ENCODE data around the gene SDHB.

SDHB gene

DNA sequence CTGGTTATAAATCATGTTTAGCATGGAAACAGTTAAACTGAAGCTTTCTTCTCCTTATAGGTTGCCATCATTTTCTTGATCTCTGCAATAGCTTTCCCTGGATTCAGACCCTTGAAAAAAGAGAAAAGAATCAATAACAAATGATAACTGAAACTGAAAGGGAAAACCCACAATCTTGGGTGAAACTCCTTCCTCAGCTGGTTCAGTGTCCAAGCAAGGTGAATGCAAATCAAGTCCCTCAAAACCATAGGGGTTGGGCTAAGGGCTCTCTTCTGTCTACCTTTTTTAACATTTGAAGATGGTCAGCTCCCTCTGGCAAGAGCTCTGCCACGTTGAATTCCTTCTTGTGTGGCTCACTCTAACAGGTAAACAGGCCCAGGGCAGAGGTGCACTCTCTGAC, 35.0 kb downstream of the SDHB start:
- H3K27ac ChIP-seq (ENCODE audit: low read depth, low read length) = no peak overlapping the region

DNA sequence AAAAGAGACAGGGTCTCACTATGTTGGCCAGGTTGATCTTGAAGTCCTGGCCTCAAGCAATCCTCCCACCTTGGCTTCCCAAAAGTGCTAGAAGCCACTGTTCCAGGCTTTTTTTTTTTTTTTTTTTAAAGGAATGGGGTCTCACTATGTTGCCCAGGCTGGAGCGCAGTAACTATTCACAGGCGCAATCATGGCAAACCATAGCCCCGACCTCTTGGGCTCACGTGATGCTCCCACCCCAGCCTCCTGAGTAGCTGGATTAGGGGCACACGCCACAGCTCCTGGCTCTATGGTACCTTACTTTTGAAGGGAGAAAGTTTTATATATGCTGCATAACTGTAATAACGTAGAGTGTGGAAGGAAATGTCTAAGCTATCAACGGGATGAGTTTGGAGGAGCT, 36.4 kb downstream of the SDHB start:
- Histone ChIP-seq H3K4me1 (ENCODE audit: control insufficient read depth in 5 of 5, insufficient read depth in 5 of 5, low read length in 5 of 5) (peaks cover 3 to 39% (median 34%) of the 10 kb centered on the region in 5 donors), H3K9ac (ENCODE audit: low read length in 5 of 5) (no peak overlapping the region), H3K27me3 (ENCODE audit: control insufficient read depth in 5 of 5, insufficient read depth in 4 of 5, low read length in 5 of 5) (no peaks in the 10 kb centered on the region), H3K9me3 (ENCODE audit: control insufficient read depth in 5 of 5, low read length in 5 of 5) (no peaks in the 10 kb centered on the region), H3K36me3 (ENCODE audit: control insufficient read depth in 5 of 5, insufficient read depth in 5 of 5, low read length in 5 of 5) (peaks cover 12 to 50% (median 47%) of the 10 kb centered on the region in 5 donors), H3K4me3 (ENCODE audit: low read depth in 1 of 5, low read length in 5 of 5) (no peak overlapping the region), H3K27ac (ENCODE audit: low read depth, low read length) (no peak overlapping the region)

More for the DNA sequence above, 35.0 kb downstream of the SDHB start:
- no peak overlapping the region for H3K9ac ChIP-seq (ENCODE audit: low read length in 5 of 5)
- H3K9me3 ChIP-seq (ENCODE audit: control insufficient read depth in 5 of 5, low read length in 5 of 5) = no peaks in the 10 kb centered on the region
- no peaks in the 10 kb centered on the region for H3K27me3 ChIP-seq (ENCODE audit: control insufficient read depth in 5 of 5, insufficient read depth in 4 of 5, low read length in 5 of 5)
- peaks cover 18 to 64% (median 61%) of the 10 kb centered on the region in 5 donors for H3K36me3 ChIP-seq (ENCODE audit: control insufficient read depth in 5 of 5, insufficient read depth in 5 of 5, low read length in 5 of 5)
- H3K4me3 ChIP-seq (ENCODE audit: low read depth in 1 of 5, low read length in 5 of 5) = no peak overlapping the region
- H3K4me1 ChIP-seq (ENCODE audit: control insufficient read depth in 5 of 5, insufficient read depth in 5 of 5, low read length in 5 of 5) = peaks cover 1 to 26% (median 23%) of the 10 kb centered on the region in 5 donors

DNA sequence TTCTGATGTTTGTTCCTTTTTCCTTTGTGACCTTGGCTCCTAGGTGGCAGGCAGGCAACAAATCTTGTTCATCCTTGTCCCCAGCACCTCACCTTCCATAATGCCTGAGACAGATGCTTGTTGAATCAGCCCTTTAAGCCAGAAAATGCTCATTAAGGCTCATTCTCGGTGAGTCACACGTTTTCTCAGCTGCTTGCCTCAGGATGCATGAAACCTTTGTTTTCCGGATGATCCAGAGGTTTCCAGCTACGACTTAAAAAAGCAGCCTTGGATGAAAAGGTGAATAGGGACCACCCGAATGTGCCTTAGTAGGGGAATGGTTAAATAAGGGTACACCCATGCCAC, 37.5 kb downstream of the SDHB start:
- H3K27me3 ChIP-seq (ENCODE audit: control insufficient read depth in 5 of 5, insufficient read depth in 4 of 5, low read length in 5 of 5) = no peaks in the 10 kb centered on the region
- H3K9me3 ChIP-seq (ENCODE audit: control insufficient read depth in 5 of 5, low read length in 5 of 5) = no peaks in the 10 kb centered on the region
- H3K27ac ChIP-seq (ENCODE audit: low read depth, low read length) = peak overlapping the region; percentile 57
- H3K9ac ChIP-seq (ENCODE audit: low read length in 5 of 5) = peak overlapping the region in 2 of 5 donors; percentile 19 to 21
- no peak overlapping the region for H3K4me3 ChIP-seq (ENCODE audit: low read depth in 1 of 5, low read length in 5 of 5)
- H3K36me3 ChIP-seq (ENCODE audit: control insufficient read depth in 5 of 5, insufficient read depth in 5 of 5, low read length in 5 of 5) = peaks cover 12 to 39% (median 36%) of the 10 kb centered on the region in 5 donors
- peaks cover 5 to 46% (median 42%) of the 10 kb centered on the region in 5 donors for H3K4me1 ChIP-seq (ENCODE audit: control insufficient read depth in 5 of 5, insufficient read depth in 5 of 5, low read length in 5 of 5)

DNA sequence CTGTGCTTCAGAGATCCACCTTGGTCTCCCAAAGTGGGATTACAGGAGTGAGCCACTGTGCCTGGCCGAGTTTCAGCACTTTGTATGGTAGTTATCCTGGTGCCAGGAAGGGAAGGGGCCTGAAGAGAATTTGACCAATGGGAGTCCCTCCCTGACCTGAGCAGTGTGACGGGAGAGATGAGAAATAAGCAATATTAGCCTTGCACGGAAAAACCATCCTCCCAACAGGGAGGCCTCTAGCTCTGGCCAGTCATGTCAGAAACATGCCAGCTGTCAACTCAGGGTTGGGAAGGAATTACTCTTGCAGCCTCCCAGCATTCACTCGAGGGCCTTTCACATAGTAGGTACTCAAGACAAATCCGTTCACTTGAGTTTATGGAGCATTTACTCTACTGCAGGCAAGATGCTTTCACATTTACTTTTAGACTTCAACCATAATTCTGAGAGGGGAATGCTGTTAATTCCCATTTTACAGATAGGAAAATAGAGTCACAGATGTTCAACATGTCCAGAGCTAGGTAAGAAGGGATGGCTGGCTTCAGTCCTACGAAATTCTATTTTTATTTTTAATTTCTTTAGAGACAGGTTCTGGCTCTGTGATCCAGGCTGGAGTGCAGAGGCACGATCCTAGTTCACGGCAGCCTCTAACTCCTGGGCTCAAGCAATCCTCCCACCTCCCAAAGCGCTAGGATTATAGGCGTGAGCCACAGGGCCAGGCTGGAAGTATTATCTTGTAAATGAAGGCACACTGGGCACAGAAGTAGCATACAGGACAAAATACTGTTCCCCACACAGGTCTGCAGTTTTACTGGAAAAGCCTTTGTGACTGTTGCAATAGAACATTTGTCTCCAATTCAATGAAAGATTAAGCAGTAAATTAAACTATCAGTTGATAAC, 38.9 kb downstream of the SDHB start:
- H3K36me3 ChIP-seq (ENCODE audit: control insufficient read depth in 5 of 5, insufficient read depth in 5 of 5, low read length in 5 of 5) = peaks cover 11 to 25% (median 22%) of the 10 kb centered on the region in 5 donors
- no peak overlapping the region for H3K4me3 ChIP-seq (ENCODE audit: low read depth in 1 of 5, low read length in 5 of 5)
- no peaks in the 10 kb centered on the region for H3K27me3 ChIP-seq (ENCODE audit: control insufficient read depth in 5 of 5, insufficient read depth in 4 of 5, low read length in 5 of 5)
- no peak overlapping the region for H3K9ac ChIP-seq (ENCODE audit: low read length in 5 of 5)
- H3K9me3 ChIP-seq (ENCODE audit: control insufficient read depth in 5 of 5, low read length in 5 of 5) = no peaks in the 10 kb centered on the region
- H3K27ac ChIP-seq (ENCODE audit: low read depth, low read length) = peak overlapping the region; percentile 46
- H3K4me1 ChIP-seq (ENCODE audit: control insufficient read depth in 5 of 5, insufficient read depth in 5 of 5, low read length in 5 of 5) = peaks cover 7 to 59% (median 55%) of the 10 kb centered on the region in 5 donors

DNA sequence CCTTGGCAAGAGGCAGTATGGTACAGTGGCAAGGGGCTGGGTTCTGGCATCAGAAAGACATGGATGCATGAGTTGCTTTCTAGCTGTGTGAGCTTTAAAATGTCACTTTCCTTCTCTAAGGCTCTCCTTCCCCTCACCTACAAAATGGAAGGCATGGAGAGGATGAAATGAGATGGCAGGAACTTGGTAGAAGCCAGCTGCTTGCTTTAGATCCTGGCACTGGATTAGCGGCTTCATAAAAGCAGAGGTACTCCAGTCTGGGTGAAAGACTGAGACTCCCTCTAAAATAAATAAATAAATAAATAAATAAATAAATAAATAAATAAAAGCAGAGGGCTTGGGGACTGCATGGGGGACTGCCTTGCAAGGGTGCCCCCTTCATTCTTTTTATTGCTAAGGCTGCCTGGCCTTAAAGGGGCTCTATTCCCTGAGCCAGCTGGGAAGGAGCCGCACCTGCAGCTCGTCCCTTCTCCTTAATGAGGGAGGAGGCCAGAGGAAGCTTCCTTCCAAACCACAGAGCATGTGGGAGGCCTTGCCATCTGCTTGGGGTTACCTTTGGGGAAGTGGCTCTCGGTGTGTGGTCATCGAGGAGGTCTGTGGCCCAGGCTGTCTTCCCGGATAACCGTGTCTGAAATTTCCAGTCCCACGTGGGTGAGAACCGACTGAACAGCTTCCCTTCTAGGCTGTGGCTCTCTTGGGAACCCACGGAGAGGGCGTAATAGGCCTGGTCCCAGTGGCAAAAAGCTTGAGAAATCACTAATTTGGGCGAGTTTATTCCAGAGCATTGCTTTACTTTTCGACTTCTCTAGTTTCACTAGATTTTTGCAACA, 40.1 kb downstream of the SDHB start:
- peak overlapping the region; percentile 46 for H3K27ac ChIP-seq (ENCODE audit: low read depth, low read length)
- no peak overlapping the region for H3K4me3 ChIP-seq (ENCODE audit: low read depth in 1 of 5, low read length in 5 of 5)
- no peaks in the 10 kb centered on the region for H3K9me3 ChIP-seq (ENCODE audit: control insufficient read depth in 5 of 5, low read length in 5 of 5)
- H3K36me3 ChIP-seq (ENCODE audit: control insufficient read depth in 5 of 5, insufficient read depth in 5 of 5, low read length in 5 of 5) = peaks cover 1 to 13% (median 12%) of the 10 kb centered on the region in 5 donors
- no peaks in the 10 kb centered on the region for H3K27me3 ChIP-seq (ENCODE audit: control insufficient read depth in 5 of 5, insufficient read depth in 4 of 5, low read length in 5 of 5)
- peak overlapping the region in 1 of 5 donors; percentile 44 for H3K9ac ChIP-seq (ENCODE audit: low read length in 5 of 5)
- H3K4me1 ChIP-seq (ENCODE audit: control insufficient read depth in 5 of 5, insufficient read depth in 5 of 5, low read length in 5 of 5) = peaks cover 12 to 69% (median 57%) of the 10 kb centered on the region in 5 donors

DNA sequence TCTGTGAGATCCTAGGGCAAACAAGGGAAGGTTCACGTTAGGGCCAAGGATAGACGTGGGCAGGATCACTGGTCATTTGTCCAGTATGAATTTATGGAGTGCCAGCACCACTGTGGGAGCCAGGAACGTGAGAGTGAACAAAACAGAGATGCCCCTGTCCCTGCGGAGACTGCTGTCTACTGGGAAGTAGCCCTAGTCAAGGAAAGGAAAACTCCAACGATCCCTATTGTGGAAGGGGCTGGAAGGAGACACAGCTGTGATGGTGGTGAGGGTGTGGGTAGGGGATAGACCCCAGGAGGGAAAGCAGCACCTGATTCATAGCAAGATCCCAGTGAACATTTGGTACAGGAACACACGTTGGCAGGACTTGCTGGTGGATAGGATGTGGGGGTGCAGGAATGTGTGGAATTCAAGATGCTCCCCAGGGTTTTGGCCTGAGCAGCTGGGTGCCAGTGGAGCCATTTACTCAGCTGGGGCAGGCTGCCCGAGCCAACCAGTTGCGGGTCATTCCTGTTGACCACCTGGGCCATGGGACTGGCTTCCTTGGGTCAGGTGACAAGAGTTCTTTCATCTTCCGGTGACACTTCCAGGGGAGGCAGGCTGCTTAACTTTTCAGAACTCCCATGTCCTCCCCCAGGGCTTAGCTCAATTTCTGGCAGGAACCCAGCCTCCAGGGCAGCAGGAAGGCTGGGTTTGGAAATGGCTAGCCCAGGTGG, 40.9 kb downstream of the SDHB start:
- no peak overlapping the region for H3K27ac ChIP-seq (ENCODE audit: low read depth, low read length)
- peaks cover 0 to 5% (median 5%) of the 10 kb centered on the region in 5 donors for H3K36me3 ChIP-seq (ENCODE audit: control insufficient read depth in 5 of 5, insufficient read depth in 5 of 5, low read length in 5 of 5)
- H3K4me1 ChIP-seq (ENCODE audit: control insufficient read depth in 5 of 5, insufficient read depth in 5 of 5, low read length in 5 of 5) = peaks cover 12 to 69% (median 57%) of the 10 kb centered on the region in 5 donors
- H3K4me3 ChIP-seq (ENCODE audit: low read depth in 1 of 5, low read length in 5 of 5) = no peak overlapping the region
- no peaks in the 10 kb centered on the region for H3K9me3 ChIP-seq (ENCODE audit: control insufficient read depth in 5 of 5, low read length in 5 of 5)
- H3K9ac ChIP-seq (ENCODE audit: low read length in 5 of 5) = no peak overlapping the region
- no peaks in the 10 kb centered on the region for H3K27me3 ChIP-seq (ENCODE audit: control insufficient read depth in 5 of 5, insufficient read depth in 4 of 5, low read length in 5 of 5)

DNA sequence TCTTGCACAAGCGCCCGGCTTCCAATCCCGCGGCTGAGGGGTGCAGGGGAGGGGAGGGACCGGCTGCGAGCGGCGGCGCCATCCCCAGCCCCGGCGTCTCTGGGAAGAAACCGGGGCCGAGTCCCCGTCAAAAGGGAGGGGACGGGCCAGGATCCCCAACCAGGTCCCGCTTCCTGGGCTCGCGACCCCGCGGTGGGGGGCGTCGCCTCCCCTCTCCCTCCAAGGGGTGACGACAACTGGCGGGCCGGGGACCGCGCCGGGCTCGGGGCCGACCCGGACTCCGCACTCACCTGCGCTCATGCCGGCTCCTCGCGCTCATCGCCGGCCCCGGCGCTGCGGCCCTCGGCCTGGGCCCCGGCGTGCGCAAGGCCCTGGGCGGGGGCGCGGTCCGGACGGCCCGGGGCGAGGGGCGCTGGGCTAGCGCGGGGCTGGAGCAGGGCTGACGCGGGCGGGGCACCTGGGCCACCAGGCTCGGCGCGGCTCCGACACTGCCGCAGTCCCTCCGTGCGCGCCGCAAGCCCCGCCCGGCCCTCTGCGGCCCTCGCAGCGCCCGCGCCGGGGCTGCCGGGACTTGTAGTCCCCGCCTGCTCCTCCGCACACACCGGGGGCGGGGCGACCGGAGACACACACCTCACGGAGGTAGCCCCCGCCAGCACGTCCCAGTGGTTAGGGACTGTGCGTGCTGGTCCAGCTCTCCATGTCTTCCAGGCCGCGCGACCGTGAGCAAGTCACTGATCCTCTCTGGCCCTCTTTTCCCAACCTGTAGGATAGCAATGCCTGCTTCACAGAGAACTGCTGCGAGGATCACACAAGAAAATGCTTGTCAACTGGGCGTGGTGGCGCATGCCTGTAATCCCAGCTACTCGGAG, 42.2 kb downstream of the SDHB start, which contains the start of gene ATP13A2:
ATP13A2 (minus strand) TSS at position 490 of the 869 bp plus-strand sequence; CDS start at position 300, 190 bp downstream.
- peak within 1 kb of the TSS; percentile 70 to 84 (median 78) for H3K4me3 ChIP-seq (ENCODE audit: low read depth in 1 of 5, low read length in 5 of 5)
- peak within 1 kb of the TSS in 4 of 5 donors; percentile 66 to 82 (median 79) for H3K9ac ChIP-seq (ENCODE audit: low read length in 5 of 5)
- H3K9me3 ChIP-seq (ENCODE audit: control insufficient read depth in 5 of 5, low read length in 5 of 5) = no peaks in the 10 kb centered on the region
- H3K27ac ChIP-seq (ENCODE audit: low read depth, low read length) = peak within 1 kb of the TSS; percentile 58
- H3K4me1 ChIP-seq (ENCODE audit: control insufficient read depth in 5 of 5, insufficient read depth in 5 of 5, low read length in 5 of 5) = peaks cover 12 to 69% (median 57%) of the 10 kb centered on the region in 5 donors
- H3K36me3 ChIP-seq (ENCODE audit: control insufficient read depth in 5 of 5, insufficient read depth in 5 of 5, low read length in 5 of 5) = no peaks in the 10 kb centered on the region
- no peaks in the 10 kb centered on the region for H3K27me3 ChIP-seq (ENCODE audit: control insufficient read depth in 5 of 5, insufficient read depth in 4 of 5, low read length in 5 of 5)

DNA sequence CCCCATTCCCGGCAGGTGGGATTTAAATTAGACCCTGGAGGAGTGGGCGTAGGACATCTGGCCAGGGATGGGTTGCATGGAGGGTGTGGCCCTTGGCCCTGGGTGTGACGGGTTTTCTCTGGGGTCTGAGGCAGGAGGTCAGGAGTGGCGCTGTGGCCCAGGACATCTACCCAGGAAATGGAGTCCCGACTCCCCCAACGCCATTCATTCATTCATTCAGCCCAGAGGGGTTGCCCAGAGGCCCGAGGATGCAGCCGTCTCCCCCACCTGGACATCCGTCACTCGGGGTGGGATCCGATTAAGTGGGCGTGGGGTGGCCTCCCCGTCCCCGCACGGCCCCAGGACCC, 42.8 kb downstream of the SDHB start:
- H3K4me1 ChIP-seq (ENCODE audit: control insufficient read depth in 5 of 5, insufficient read depth in 5 of 5, low read length in 5 of 5) = peaks cover 11 to 64% (median 54%) of the 10 kb centered on the region in 5 donors
- H3K4me3 ChIP-seq (ENCODE audit: low read depth in 1 of 5, low read length in 5 of 5) = peak overlapping the region; percentile 70 to 84 (median 78)
- H3K9ac ChIP-seq (ENCODE audit: low read length in 5 of 5) = peak overlapping the region in 4 of 5 donors; percentile 66 to 82 (median 79)
- H3K27me3 ChIP-seq (ENCODE audit: control insufficient read depth in 5 of 5, insufficient read depth in 4 of 5, low read length in 5 of 5) = no peaks in the 10 kb centered on the region
- peak overlapping the region; percentile 58 for H3K27ac ChIP-seq (ENCODE audit: low read depth, low read length)
- no peaks in the 10 kb centered on the region for H3K9me3 ChIP-seq (ENCODE audit: control insufficient read depth in 5 of 5, low read length in 5 of 5)
- peaks cover 0 to 5% (median 0%) of the 10 kb centered on the region in 5 donors for H3K36me3 ChIP-seq (ENCODE audit: control insufficient read depth in 5 of 5, insufficient read depth in 5 of 5, low read length in 5 of 5)

DNA sequence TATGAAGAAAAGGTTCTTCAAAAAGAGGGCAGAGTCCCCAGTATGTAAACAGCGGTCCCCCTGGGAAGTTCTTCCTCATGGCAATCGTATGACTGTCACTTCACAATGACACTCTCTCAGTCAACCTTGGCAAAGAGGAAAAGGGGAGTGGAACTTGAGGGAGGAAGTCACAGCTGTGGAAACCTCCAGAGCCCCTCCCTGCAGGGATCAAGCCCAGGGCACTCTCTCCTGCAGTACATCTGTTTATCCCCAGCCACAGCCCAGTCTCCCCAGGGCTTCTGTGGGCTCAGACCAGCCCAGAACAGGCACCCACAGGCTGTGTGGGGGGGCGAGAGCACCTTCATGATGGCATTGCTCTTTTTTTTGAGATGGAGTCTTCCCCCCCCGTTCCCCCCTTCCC, 44.1 kb downstream of the SDHB start:
- Histone ChIP-seq H3K27ac (ENCODE audit: low read depth, low read length) (no peak overlapping the region), H3K9ac (ENCODE audit: low read length in 5 of 5) (no peak overlapping the region), H3K27me3 (ENCODE audit: control insufficient read depth in 5 of 5, insufficient read depth in 4 of 5, low read length in 5 of 5) (no peaks in the 10 kb centered on the region), H3K36me3 (ENCODE audit: control insufficient read depth in 5 of 5, insufficient read depth in 5 of 5, low read length in 5 of 5) (peaks cover 0 to 19% (median 9%) of the 10 kb centered on the region in 5 donors), H3K9me3 (ENCODE audit: control insufficient read depth in 5 of 5, low read length in 5 of 5) (no peaks in the 10 kb centered on the region), H3K4me3 (ENCODE audit: low read depth in 1 of 5, low read length in 5 of 5) (no peak overlapping the region), H3K4me1 (ENCODE audit: control insufficient read depth in 5 of 5, insufficient read depth in 5 of 5, low read length in 5 of 5) (peaks cover 11 to 54% (median 48%) of the 10 kb centered on the region in 5 donors)

All from subcutaneous abdominal adipose tissue (tissue), 5 donors.